Left renal cortex interstitium (tissue), 4 donors: ENCODE data around the gene TGIF2. TPM values are rescaled to one million over a fixed set of nuclear protein-coding genes. Genes with fewer than 3 reads are reported as not detected.
"Not testable (repeated sequence)": the region's sequence is repeated elsewhere in the genome, so short reads cannot be mapped to it uniquely, and the experiment has no call there.

ENCODE experiments used
- DNase-seq, 4 donors: peaks; one replicate each; pipeline ENCODE4 v3.0.0-alpha.2; 2013; ENCODE audit warnings: low read depth in 4 of 4, low spot score in 2 of 4, missing footprints in 1 of 4
- polyA plus RNA-seq, 4 donors: library from polyadenylated mRNA; unstranded; fragments of 120-200 nt; gene quantifications; one replicate each; pipeline ENCODE4 v1.2.1, GENCODE V29; 2013; ENCODE audit not compliant: insufficient read length in 4 of 4

The TGIF2 gene
- polyA plus RNA-seq, 4 donors = 55.1 to 66.1 (median 59.5) TPM

DNA sequence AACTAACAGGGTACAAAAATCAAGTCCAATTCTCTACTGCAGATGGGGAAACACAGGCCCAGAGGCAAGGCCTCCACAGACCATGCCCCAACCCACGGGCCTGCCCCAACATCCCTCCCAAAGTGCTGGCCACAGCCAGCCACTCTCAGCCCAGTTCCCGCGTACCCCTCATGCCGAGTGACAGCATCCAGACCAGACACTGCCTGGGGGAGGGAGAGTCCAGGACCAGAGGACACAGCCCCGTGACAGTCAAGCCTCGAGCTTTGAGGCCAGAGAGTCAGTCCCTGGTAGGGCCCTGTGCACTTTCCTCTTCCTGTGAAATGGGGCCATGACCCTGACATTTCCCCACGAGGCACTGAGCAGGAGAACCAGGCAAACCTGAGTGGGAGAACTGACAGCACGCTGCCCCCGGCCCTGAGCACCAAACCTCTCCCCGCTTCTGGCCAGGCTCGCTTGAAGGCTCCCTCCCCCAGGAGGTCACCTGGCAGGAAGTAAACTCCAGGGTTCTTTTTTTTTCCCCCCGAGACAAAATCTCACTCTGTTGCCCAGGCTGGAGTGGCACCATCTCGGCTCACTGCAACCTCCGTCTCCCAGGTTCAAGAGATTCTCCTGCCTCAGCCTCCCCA, 27.2 kb upstream of the TGIF2 start:
- DNase-seq = no peak

DNA sequence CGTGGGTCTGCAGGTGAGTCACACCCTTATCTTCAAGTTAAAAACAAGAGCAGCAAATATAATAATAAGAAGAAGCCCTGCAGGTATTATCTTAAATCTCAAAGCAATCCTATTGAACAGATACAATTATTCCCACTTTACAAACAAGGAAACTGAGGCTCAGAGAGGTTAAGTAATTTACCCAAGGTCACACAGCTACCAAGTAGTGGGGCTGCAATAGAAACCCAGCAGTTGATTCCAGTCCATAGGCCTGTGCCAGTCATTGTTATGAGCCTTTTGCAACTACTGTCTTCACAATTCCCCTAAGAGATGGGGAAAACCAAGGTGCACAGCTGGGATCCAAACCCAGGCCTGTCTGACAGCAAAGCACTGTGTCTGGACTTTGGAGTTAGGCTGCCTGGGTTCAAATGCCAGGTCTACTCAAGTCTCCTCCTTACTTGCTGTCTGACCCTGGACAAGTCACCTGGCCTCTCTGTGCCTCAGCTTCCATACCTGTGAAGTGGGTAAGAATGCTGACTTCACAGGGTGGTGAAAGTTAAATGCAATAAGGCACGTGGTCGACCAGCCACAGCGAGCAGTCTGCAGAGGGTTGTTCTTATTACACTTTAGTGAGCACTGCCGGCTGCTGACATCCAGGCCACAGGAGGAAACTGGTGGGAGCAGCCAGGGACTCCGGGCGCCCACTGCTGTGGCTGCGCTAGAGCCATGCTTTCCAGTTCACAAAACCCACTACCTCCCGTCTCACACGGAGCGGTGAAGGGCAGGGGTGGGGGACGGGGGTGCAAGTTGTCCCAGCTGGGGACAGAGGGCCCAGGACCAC, 26.0 kb upstream of the TGIF2 start:
- DNase-seq = no peak

DNA sequence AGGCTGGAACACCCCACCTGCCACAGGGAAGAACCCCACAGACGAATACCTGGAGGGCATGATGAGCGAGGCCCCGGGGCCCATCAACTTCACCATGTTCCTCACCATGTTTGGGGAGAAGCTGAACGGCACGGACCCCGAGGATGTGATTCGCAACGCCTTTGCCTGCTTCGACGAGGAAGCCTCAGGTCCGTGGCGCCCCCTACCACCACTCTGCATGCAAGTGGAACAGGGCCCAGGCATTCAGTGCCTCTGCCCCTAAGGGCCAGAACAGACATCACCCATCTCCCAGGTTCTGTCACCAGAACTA, 25.4 kb upstream of the TGIF2 start:
- DNase-seq = no peak

DNA sequence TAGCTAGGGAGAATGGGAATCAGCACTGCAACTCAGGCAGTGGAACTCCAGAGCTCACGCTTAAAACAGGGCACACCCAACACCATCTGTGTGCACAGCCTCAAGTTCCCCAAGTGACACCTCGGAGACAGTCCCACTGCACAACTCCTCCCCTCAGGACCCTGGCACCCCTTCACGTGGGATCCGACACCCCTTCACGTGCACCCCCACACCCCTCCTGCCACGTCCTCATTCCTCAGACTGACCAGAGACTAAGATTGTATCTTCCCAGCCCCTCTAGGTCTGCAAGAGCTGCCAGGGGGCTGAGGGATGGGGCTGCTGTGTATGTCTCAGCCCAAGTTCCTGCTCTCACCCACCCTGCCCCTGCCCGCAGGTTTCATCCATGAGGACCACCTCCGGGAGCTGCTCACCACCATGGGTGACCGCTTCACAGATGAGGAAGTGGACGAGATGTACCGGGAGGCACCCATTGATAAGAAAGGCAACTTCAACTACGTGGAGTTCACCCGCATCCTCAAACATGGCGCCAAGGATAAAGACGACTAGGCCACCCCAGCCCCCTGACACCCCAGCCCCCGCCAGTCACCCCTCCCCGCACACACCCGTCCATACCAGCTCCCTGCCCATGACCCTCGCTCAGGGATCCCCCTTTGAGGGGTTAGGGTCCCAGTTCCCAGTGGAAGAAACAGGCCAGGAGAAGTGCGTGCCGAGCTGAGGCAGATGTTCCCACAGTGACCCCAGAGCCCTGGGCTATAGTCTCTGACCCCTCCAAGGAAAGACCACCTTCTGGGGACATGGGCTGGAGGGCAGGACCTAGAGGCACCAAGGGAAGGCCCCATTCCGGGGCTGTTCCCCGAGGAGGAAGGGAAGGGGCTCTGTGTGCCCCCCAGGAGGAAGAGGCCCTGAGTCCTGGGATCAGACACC, 24.4 kb upstream of the TGIF2 start:
- no peak for DNase-seq

GRCh38 chr20:36549628-36549941, 23.8 kb upstream of the TGIF2 start:
- no peak for DNase-seq

DNA sequence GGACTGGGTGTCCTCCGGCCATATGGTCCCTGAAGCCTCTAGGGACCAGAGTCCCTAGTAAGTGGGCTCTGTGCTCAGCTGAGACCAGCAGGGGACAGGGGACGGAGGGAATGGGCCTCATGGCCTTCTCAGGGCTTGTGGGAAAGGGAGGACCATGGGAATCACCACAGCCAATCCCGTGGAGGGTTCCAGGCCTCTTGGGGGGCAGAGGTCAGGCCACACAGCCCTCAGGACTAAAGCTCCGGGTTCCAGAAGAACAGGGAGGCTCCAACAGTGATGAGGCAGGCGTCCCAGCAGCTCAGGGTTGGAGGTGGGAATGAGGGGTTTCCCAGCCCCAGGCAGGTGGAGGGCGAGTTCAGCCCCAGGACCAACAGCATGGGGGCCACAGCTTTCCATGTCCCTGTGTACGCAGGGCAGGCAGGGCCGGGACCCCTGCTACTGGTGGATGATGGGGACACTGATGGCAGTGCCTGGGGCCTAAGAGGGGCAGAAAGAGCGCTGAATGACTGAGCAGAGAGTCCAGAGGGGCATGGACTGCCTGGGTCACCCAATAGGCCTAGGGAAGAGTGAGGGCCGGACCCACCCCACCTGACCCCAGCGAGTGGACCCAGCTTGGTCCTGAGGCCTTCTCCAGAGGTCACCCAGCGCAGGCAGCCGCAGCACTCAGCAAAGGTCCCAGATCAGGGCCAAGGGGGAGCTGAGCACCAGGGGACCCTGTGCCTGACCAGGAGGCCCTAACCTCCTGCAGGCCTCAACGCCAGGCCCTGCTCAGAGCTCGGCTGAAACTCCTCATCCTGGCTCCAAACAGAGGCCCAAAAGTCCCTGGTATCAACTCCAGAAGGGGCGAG, 23.2 kb upstream of the TGIF2 start:
- no peak for DNase-seq

DNA sequence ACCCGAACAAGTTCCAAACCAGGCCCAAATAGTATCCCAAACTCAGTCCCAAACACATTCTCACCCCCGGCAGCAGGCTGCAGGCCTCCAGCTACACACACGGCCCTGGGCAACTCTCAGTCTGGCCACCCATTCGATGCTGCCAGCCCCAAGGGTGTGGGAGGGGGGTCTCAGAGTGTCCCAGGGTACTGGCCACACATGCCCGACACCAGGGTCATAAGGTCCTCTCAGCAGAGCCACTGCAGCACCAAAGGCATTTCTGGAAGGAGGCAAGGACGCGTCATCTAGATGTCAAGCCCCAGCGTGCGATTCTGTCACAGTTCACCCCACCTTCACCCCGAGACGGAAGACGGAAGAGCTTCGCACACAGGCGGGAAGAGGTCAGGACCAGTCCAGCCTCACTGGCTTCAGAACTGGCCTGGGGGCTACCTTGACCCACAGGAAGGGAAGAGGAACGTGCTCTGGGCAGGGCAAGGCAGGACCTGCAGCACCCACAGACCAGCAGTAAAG, 22.6 kb upstream of the TGIF2 start:
- no peak for DNase-seq

GRCh38 chr20:36555248-36555647, 18.1 kb upstream of the TGIF2 start:
- no peak for DNase-seq

GRCh38 chr20:36562724-36563123, 10.7 kb upstream of the TGIF2 start:
- no peak for DNase-seq

- no peak for DNase-seq
Observed at GRCh38 chr20:36563374-36563773, 10.0 kb upstream of the TGIF2 start.

GRCh38 chr20:36564078-36564725, 9.2 kb upstream of the TGIF2 start:
- DNase-seq = not testable (repeated sequence)

DNA sequence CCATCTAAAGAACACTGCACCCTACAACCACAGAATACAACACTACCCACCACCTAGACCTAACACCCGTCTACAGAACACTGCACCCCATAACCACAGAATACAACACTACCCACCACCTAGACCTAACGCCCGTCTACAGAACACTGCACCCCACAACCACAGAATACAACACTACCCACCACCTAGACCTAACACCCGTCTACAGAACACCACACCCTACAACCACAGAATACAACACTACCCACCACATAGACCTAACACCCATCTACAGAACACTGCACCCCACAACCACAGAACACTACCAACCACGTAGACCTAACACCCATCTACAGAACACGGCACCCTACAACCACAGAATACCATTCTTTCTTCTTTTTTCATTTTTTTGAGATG, 8.7 kb upstream of the TGIF2 start:
- DNase-seq = not testable (repeated sequence)

GRCh38 chr20:36565520-36565919, 7.9 kb upstream of the TGIF2 start:
- DNase-seq = no peak

GRCh38 chr20:36569847-36570429, 3.5 kb upstream of the TGIF2 start:
- no peak for DNase-seq

GRCh38 chr20:36571564-36572504, 1.6 kb upstream of the TGIF2 start:
- peak; percentile 39 to 60 (median 42) for DNase-seq

DNA sequence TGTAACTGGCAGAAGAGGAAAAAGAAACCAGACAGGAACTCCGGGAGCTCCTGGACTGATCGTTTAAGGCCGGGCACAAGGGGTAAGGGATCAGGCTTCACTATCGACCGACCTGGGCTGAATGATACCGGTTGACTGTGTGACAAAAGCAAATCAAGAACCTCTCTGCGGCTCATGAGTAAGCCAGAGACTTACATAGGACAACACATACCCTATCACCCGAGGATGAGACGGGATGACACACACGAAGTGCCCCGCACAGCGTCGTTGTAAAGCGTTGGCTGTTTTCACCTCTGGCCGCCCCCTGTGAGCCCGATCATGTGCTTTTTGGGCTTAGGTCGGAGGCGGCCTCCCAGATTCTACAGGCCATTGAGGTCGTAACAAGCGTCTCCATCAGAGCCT, 695 bp upstream of the TGIF2 start:
- peak in 1 of 4 donors; percentile 27 for DNase-seq

GRCh38 chr20:36573798-36574365, 485 bp downstream of the TGIF2 start:
- DNase-seq = peak in 2 of 4 donors; percentile 21 to 23
